ENCODE data around the gene GPR107. TPM values are rescaled to one million over a fixed set of nuclear protein-coding genes. Genes with fewer than 3 reads are reported as not detected.

The GPR107 gene
- total RNA-seq, 4 donors from 2014 or later: 24.6 to 41.8 (median 34.1) TPM

DNA sequence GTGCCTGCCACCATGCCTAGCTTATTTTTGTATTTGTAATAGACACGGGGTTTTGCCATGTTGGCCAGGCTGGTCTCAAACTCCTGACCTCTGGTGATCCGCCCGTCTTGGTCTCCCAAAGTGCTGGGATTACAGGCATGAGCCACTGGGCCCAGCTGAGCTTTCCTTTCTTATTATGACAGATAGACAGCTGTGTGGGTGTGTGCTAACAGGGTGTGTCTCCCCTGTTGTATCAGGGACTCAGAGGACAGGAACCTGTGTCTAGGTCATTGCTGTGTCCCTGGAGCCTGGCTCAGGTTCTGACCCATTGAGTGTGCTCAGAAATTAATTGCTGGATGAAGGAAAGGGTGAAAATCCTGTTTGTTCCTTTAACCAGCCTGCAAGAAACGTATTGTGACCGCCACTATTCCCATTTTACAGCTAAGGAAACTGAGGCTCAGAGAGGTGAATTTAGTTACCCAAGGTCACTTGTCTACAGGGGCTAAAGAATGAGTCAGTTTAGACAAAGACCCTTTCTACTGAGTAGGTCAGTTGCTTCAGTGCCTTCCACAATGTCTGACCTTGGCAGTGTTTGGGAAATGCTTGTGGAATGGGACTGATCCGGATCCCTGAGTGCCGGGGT, 135.3 kb downstream of the GPR107 start:
- peaks cover 39% of the 10 kb centered on the region for H3K4me1 ChIP-seq
- no peaks in the 10 kb centered on the region for H3K9me3 ChIP-seq

More for the DNA sequence above, 135.3 kb downstream of the GPR107 start:
- Histone ChIP-seq H3K36me3 (no peaks in the 10 kb centered on the region), H3K27ac (no peak overlapping the region), H3K27me3 (no peaks in the 10 kb centered on the region), H3K4me3 (no peak overlapping the region)
- 84% methylated on average over 7 of the region's 7 CpGs for WGBS
- no peak for DNase-seq (ENCODE audit: low spot score in 2 of 2)
- TF ChIP-seq EP300 (IDR thresholded peaks at IDR 0.05) (no peak), POLR2AphosphoS5 (IDR thresholded peaks at IDR 0.05) (no peak), POLR2A (IDR thresholded peaks at IDR 0.05) (no peak)
- TF ChIP-seq, protein P1, sequence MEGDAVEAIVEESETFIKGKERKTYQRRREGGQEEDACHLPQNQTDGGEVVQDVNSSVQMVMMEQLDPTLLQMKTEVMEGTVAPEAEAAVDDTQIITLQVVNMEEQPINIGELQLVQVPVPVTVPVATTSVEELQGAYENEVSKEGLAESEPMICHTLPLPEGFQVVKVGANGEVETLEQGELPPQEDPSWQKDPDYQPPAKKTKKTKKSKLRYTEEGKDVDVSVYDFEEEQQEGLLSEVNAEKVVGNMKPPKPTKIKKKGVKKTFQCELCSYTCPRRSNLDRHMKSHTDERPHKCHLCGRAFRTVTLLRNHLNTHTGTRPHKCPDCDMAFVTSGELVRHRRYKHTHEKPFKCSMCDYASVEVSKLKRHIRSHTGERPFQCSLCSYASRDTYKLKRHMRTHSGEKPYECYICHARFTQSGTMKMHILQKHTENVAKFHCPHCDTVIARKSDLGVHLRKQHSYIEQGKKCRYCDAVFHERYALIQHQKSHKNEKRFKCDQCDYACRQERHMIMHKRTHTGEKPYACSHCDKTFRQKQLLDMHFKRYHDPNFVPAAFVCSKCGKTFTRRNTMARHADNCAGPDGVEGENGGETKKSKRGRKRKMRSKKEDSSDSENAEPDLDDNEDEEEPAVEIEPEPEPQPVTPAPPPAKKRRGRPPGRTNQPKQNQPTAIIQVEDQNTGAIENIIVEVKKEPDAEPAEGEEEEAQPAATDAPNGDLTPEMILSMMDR (IDR thresholded peaks at IDR 0.05): no peak

Other genes starting within 250 kb of the GPR107 start
- 10 to 100 TPM; 31.7 to 44.7 (median 36.3) TPM for gene TOR1A, start 229.8 kb upstream of the GPR107 start, total RNA-seq
- 10 to 100 TPM; 32.7 to 71.9 (median 43.7) TPM for gene C9orf78, start 218.6 kb upstream of the GPR107 start, total RNA-seq
- gene USP20, start 218.4 kb upstream of the GPR107 start, total RNA-seq: 10 to 100 TPM; 22.6 to 51.4 (median 34.4) TPM
- gene FNBP1, start 10.7 kb upstream of the GPR107 start, total RNA-seq: 10 to 100 TPM; 23.7 to 50.5 (median 43.3) TPM
- gene NCS1, start 118.5 kb downstream of the GPR107 start, total RNA-seq: 10 to 100 TPM; 11.6 to 32.5 (median 24.3) TPM
- 1 to 10 TPM; 1.3 to 6.3 (median 3.5) TPM for gene HMCN2, start 211.9 kb downstream of the GPR107 start, total RNA-seq

All from suprapubic skin (tissue), 4 donors.